Ectodermal cell (in vitro differentiated cells): ENCODE data around the gene SELENOK.

Experiments
- H3K27ac ChIP-seq: 2 replicates; pipeline ENCODE4 v1.7.0; 2013; ENCODE audit warnings: mild to moderate bottlenecking, low read depth, low read length; ENCODE audit not compliant: insufficient read depth, poor library complexity, severe bottlenecking
- H3K27me3 ChIP-seq: 2 replicates; pipeline ENCODE4 v1.7.0; 2013; ENCODE audit warnings: mild to moderate bottlenecking, low read length; ENCODE audit not compliant: insufficient read depth, control insufficient read depth, poor library complexity, severe bottlenecking
- H3K36me3 ChIP-seq: one replicate; pipeline ENCODE4 v1.7.0; 2013; ENCODE audit warnings: low read length; ENCODE audit not compliant: control insufficient read depth, insufficient read depth
- H3K4me1 ChIP-seq: one replicate; pipeline ENCODE4 v1.7.0; 2013; ENCODE audit warnings: low read length; ENCODE audit not compliant: control insufficient read depth, insufficient read depth
- H3K4me3 ChIP-seq: 2 replicates; pipeline ENCODE4 v1.7.0; 2013; ENCODE audit warnings: low read depth, low read length, control low read depth; ENCODE audit not compliant: insufficient read depth
- H3K9me3 ChIP-seq: 2 replicates; pipeline ENCODE4 v1.7.0; 2013; ENCODE audit warnings: mild to moderate bottlenecking, low read length, moderate library complexity; ENCODE audit not compliant: control insufficient read depth
- WGBS, 2 experiments: methylation state at CpG; one replicate each; pipeline ENCODE4 v1.1.7; 2013; ENCODE audit warnings: missing lambda C conversion rate in 2 of 2; 5-methylcytosine and 5-hydroxymethylcytosine counted together

The SELENOK gene

DNA sequence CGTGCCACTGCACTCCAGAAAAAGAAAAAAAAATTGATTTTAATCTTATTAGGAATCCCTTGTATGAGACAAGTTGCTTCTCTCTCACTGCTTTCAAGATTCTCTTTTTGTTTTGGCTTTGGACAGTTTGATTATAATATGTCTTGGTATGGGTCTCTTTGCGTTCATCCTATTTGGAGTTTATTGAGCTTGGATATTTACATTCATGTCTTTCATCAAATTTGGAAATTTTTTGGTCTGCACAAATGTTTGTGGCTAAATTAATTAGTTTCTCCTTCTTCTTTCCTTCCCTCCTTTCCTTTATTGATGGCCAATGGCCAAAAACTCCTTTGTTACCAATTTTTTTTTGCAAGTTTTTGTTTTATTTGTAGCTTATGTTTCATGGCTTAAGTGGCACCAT is 28.1 kb upstream of the SELENOK start:
- Histone ChIP-seq H3K4me3 (no peak overlapping the region), H3K9me3 (no peaks in the 10 kb centered on the region), H3K27me3 (peaks cover 7% of the 10 kb centered on the region), H3K4me1 (no peaks in the 10 kb centered on the region), H3K27ac (no peak overlapping the region), H3K36me3 (no peaks in the 10 kb centered on the region)
- WGBS, 2 experiments, result 86 to 89% methylated on average over 1 to 2 of the region's 2 CpGs

DNA sequence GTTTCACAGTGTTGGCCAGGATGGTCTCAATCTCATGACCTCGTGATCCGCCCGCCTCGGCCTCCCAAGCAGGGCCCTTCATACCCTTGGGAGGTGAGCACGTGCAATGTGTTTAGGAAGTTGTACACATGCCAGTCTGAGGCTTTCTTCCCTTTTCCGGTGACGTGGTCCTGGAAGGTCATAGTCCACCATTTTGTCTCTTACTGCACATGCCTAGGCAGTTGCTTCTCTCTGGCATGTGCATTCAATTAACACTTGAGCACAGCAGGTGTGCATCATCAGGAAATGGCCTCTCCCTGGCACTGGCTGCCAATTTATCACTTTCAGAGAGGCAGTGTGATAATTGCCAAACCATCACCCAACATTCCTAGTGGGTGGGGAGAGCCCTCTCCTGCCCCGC is 21.7 kb upstream of the SELENOK start:
- no peak overlapping the region for H3K4me3 ChIP-seq
- peaks cover 7% of the 10 kb centered on the region for H3K27me3 ChIP-seq
- no peak overlapping the region for H3K27ac ChIP-seq
- no peaks in the 10 kb centered on the region for H3K4me1 ChIP-seq
- H3K9me3 ChIP-seq, result no peaks in the 10 kb centered on the region
- H3K36me3 ChIP-seq, result no peaks in the 10 kb centered on the region
- WGBS, 2 experiments, result 95 to 97% methylated on average over 7 to 8 of the region's 8 CpGs

GRCh38 chr3:53902711-53903110 is 11.1 kb upstream of the SELENOK start:
- H3K9me3 ChIP-seq, result no peaks in the 10 kb centered on the region
- H3K4me1 ChIP-seq, result no peaks in the 10 kb centered on the region
- no peak overlapping the region for H3K27ac ChIP-seq
- no peaks in the 10 kb centered on the region for H3K36me3 ChIP-seq
- peaks cover under 1% of the 10 kb centered on the region for H3K27me3 ChIP-seq
- WGBS, 2 experiments, result 95 to 98% methylated on average over 4 to 5 of the region's 5 CpGs
- H3K4me3 ChIP-seq, result no peak overlapping the region

DNA sequence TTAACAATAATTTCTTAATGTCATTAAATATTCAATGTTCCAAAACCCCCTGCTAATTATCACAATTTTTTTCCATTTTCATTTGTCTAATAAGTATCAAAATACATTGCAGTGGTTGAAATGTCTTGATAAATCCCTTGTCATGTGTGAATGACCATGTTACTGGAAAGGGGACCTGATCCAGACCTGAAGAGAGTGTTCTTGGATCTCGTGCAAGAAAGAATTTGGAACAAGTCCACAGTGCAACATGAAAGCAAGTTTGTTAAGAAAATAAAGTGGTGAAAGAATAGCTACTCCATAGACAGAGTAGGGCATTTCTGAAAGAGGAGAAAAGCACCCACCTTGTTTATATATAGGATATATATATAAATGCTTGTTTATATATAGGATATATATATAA is 10.4 kb upstream of the SELENOK start:
- no peak overlapping the region for H3K27ac ChIP-seq
- 89 to 90% methylated on average over 1 of the region's 1 CpG for WGBS, 2 experiments
- H3K4me1 ChIP-seq, result no peaks in the 10 kb centered on the region
- no peaks in the 10 kb centered on the region for H3K9me3 ChIP-seq
- H3K4me3 ChIP-seq, result no peak overlapping the region
- peaks cover 7% of the 10 kb centered on the region for H3K27me3 ChIP-seq
- H3K36me3 ChIP-seq, result no peaks in the 10 kb centered on the region

- H3K27ac ChIP-seq, result no peak overlapping the region
- H3K4me3 ChIP-seq, result no peak overlapping the region
- H3K9me3 ChIP-seq, result no peaks in the 10 kb centered on the region
- peaks cover 15% of the 10 kb centered on the region for H3K27me3 ChIP-seq
- H3K4me1 ChIP-seq, result no peaks in the 10 kb centered on the region
- H3K36me3 ChIP-seq, result no peaks in the 10 kb centered on the region
- WGBS, 2 experiments, result 87 to 90% methylated on average over 2 of the region's 2 CpGs
Measured at GRCh38 chr3:53900666-53901331, 9.1 kb upstream of the SELENOK start.

- H3K4me1 ChIP-seq, result no peaks in the 10 kb centered on the region
- H3K36me3 ChIP-seq, result no peaks in the 10 kb centered on the region
- no peaks in the 10 kb centered on the region for H3K9me3 ChIP-seq
- no peak overlapping the region for H3K4me3 ChIP-seq
- peaks cover 23% of the 10 kb centered on the region for H3K27me3 ChIP-seq
- WGBS, 2 experiments, result 68 to 80% methylated on average over 2 of the region's 2 CpGs
- H3K27ac ChIP-seq, result no peak overlapping the region
Measured at GRCh38 chr3:53899750-53900149, 8.1 kb upstream of the SELENOK start.

- Histone ChIP-seq H3K27me3 (peaks cover 24% of the 10 kb centered on the region), H3K4me1 (no peaks in the 10 kb centered on the region), H3K27ac (peak overlapping the region; percentile 77), H3K36me3 (no peaks in the 10 kb centered on the region), H3K4me3 (peak overlapping the region; percentile 91), H3K9me3 (no peaks in the 10 kb centered on the region)
- WGBS, 2 experiments, result 64 to 68% methylated on average over 4 of the region's 4 CpGs
Measured at GRCh38 chr3:53892286-53892637, 603 bp upstream of the SELENOK start.

DNA sequence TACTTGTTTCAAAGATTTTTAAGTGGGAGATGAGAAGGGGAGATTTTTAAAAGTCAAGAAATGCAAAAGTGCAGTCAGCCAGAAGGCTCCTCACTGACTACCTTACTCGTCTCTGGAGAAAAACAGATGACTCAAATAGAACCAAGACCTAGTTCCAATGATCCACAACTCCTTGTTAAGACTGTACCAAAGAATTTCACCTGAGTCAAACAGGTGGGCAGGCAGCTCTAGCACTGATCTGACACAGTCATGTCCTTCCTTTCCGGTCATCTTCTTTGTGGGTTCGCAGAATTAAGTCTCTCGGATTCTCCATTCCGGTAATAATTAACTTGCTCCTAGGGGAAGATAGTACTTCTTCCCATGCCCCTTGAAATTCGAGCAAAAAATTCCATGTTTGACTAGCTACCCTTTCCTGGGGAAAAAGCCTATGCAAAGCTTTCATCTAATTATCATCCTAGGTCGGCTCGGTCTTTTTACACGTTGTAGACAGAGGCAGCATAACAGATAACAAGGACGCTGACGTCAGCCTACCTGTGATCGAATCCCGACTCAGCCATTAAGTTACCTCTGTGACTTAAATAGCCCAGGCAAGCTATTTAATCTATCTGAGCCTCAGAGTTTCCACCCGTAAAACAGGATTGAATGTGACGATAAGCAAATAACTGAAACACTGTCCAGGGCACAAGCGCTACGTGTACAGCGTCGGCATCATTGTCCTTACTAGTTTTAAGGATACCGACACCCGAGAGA is 758 bp downstream of the SELENOK start:
- WGBS, 2 experiments, result 9% methylated on average over 21 of the region's 21 CpGs
- no peaks in the 10 kb centered on the region for H3K9me3 ChIP-seq
- peaks cover 14% of the 10 kb centered on the region for H3K27me3 ChIP-seq
- H3K4me1 ChIP-seq, result no peaks in the 10 kb centered on the region
- H3K4me3 ChIP-seq, result peak overlapping the region; percentile 91
- peaks cover 2% of the 10 kb centered on the region for H3K36me3 ChIP-seq
- peak overlapping the region; percentile 52 for H3K27ac ChIP-seq

GRCh38 chr3:53888232-53888631 is 3.4 kb downstream of the SELENOK start:
- Histone ChIP-seq H3K36me3 (peaks cover 3% of the 10 kb centered on the region), H3K27me3 (no peaks in the 10 kb centered on the region), H3K4me1 (no peaks in the 10 kb centered on the region), H3K9me3 (no peaks in the 10 kb centered on the region), H3K27ac (no peak overlapping the region), H3K4me3 (no peak overlapping the region)
- 100% methylated on average over 1 of the region's 1 CpG for WGBS, 2 experiments

DNA sequence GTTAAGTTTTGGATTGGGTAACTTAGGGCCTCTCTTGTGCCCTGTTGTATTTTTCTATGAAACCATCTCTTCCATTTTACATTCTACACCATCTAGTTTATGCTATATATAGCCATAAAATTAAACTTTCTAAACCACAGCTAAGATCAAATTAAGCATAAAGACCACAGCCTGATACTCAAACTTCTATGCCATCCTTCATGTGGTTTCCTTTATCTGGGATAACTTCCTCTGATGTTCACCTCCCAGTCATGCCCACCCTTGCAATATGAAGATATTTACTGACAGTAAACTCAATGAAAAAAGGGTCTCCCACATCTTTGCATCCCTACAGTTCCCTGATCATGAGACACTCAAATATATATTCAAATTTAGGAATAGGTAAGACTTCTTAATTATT is 4.2 kb downstream of the SELENOK start:
- Histone ChIP-seq H3K4me1 (no peaks in the 10 kb centered on the region), H3K27me3 (no peaks in the 10 kb centered on the region), H3K4me3 (no peak overlapping the region), H3K9me3 (no peaks in the 10 kb centered on the region), H3K36me3 (peaks cover 3% of the 10 kb centered on the region), H3K27ac (no peak overlapping the region)
